Activated CD4-positive, alpha-beta T cell treated with anti-CD3 and anti-CD28 coated beads, Interleukin-2, Interleukin-6, amounts not matched to agents 100 ng/mL and 50 ng/mL, durations not matched to agents 16 hours and 8 hours (primary cell): Measurements from ENCODE around the gene FIBIN.
"Not testable (repeated sequence)": the region's sequence is repeated elsewhere in the genome, so short reads cannot be mapped to it uniquely, and the experiment has no call there.

ENCODE experiments used
- DNase-seq: peaks from one replicate; pipeline ENCODE4 v3.0.0-alpha.2; 2020

Gene FIBIN

GRCh38 chr11:26983645-26984044, 10.3 kb upstream of the FIBIN start:
- DNase-seq = no peak

GRCh38 chr11:26985470-26985869, 8.4 kb upstream of the FIBIN start:
- no peak for DNase-seq

- no peak for DNase-seq
Observed at GRCh38 chr11:26985943-26986342, 8.0 kb upstream of the FIBIN start.

- no peak for DNase-seq
Observed at GRCh38 chr11:26987272-26987671, 6.6 kb upstream of the FIBIN start.

- no peak for DNase-seq
Observed at GRCh38 chr11:26987731-26988130, 6.2 kb upstream of the FIBIN start.

- no peak for DNase-seq
Observed at GRCh38 chr11:26992031-26992541, 1.8 kb upstream of the FIBIN start.

GRCh38 chr11:26994631-26995095, 751 bp downstream of the FIBIN start:
- no peak for DNase-seq

GRCh38 chr11:26995701-26996460, 2.0 kb downstream of the FIBIN start:
- no peak for DNase-seq

- no peak for DNase-seq
Observed at GRCh38 chr11:26997378-26997777, 3.5 kb downstream of the FIBIN start.

- DNase-seq = not testable (repeated sequence)
Observed at GRCh38 chr11:27001136-27001730, 7.3 kb downstream of the FIBIN start.

- no peak for DNase-seq
Observed at GRCh38 chr11:27002431-27002830, 8.5 kb downstream of the FIBIN start.

- DNase-seq = no peak
Observed at GRCh38 chr11:27002838-27003237, 8.9 kb downstream of the FIBIN start.

GRCh38 chr11:27004103-27004502, 10.2 kb downstream of the FIBIN start:
- DNase-seq = no peak

GRCh38 chr11:27008811-27009535, 15.1 kb downstream of the FIBIN start:
- no peak for DNase-seq

- DNase-seq = no peak
Observed at GRCh38 chr11:27011560-27012233, 17.8 kb downstream of the FIBIN start.

GRCh38 chr11:27012234-27012921, 18.5 kb downstream of the FIBIN start:
- DNase-seq = no peak

- DNase-seq = no peak
Observed at GRCh38 chr11:27013781-27014361, 20.0 kb downstream of the FIBIN start.

GRCh38 chr11:27018902-27019529, 25.1 kb downstream of the FIBIN start:
- no peak for DNase-seq

- no peak for DNase-seq
Observed at GRCh38 chr11:27020751-27021150, 26.8 kb downstream of the FIBIN start.

GRCh38 chr11:27022659-27023251, 28.8 kb downstream of the FIBIN start:
- DNase-seq = no peak

GRCh38 chr11:27024865-27025264, 31.0 kb downstream of the FIBIN start:
- DNase-seq = no peak
